ENCODE results near the gene DPYD.

- TF ChIP-seq POLR2A (IDR thresholded peaks at IDR 0.05) (no peak), CTCF (IDR thresholded peaks at IDR 0.05) (no peak)
Measured at GRCh38 chr1:97553971-97554370, 366.9 kb downstream of the DPYD start.

All from sigmoid colon (tissue), 3 donors.